Trophoblast cell (in vitro differentiated cells and primary cell): ENCODE results near the gene USP32.

ENCODE experiments used
- DNase-seq, 2 donors: peaks; one replicate each; pipeline ENCODE4 v3.0.0-alpha.2; 2016
- H2AFZ ChIP-seq: 2 replicates; pipeline ENCODE4 v1.6.1; 2013; ENCODE audit warnings: low read length, moderate library complexity, mild to moderate bottlenecking; ENCODE audit not compliant: insufficient read depth, poor library complexity
- H2AK5ac ChIP-seq: 2 replicates; pipeline ENCODE4 v1.6.1; 2013; ENCODE audit warnings: mild to moderate bottlenecking, low read length
- H2BK120ac ChIP-seq: 2 replicates; pipeline ENCODE4 v1.6.1; 2013; ENCODE audit warnings: low read length, mild to moderate bottlenecking, moderate library complexity; ENCODE audit not compliant: insufficient read depth, poor library complexity
- H2BK12ac ChIP-seq: 2 replicates; pipeline ENCODE4 v1.6.1; 2013; ENCODE audit warnings: mild to moderate bottlenecking, low read length, moderate library complexity
- H2BK5ac ChIP-seq: 2 replicates; pipeline ENCODE4 v1.6.1; 2013; ENCODE audit warnings: low read length, low read depth, moderate library complexity, mild to moderate bottlenecking; ENCODE audit not compliant: poor library complexity
- H3K14ac ChIP-seq: 2 replicates; pipeline ENCODE4 v1.6.1; 2013; ENCODE audit warnings: mild to moderate bottlenecking, low read length
- H3K18ac ChIP-seq: 2 replicates; pipeline ENCODE4 v1.6.1; 2013; ENCODE audit warnings: mild to moderate bottlenecking, low read length
- H3K23ac ChIP-seq: 2 replicates; pipeline ENCODE4 v1.6.1; 2013; ENCODE audit warnings: low read length
- H3K27ac ChIP-seq: 2 replicates; pipeline ENCODE4 v1.5.1; 2013; ENCODE audit warnings: low read depth, mild to moderate bottlenecking, inconsistent platforms, low read length, moderate library complexity
- H3K27me3 ChIP-seq: 2 replicates; pipeline ENCODE4 v1.6.1; 2013; ENCODE audit warnings: inconsistent platforms, mild to moderate bottlenecking, low read length, moderate library complexity; ENCODE audit not compliant: insufficient read depth
- H3K36me3 ChIP-seq, 2 experiments: 1 replicate in 1 of 2; 2 replicates in 1 of 2; pipeline ENCODE4 v1.6.1; 2013; ENCODE audit warnings: low read length in 2 of 2, mild to moderate bottlenecking in 2 of 2, moderate library complexity in 1 of 2; ENCODE audit not compliant: insufficient read depth in 2 of 2, control insufficient read depth in 1 of 2
- H3K4ac ChIP-seq: 2 replicates; pipeline ENCODE4 v1.6.1; 2013; ENCODE audit warnings: low read depth, mild to moderate bottlenecking, low read length, moderate library complexity
- H3K4me1 ChIP-seq, 2 experiments: 1 replicate in 1 of 2; 2 replicates in 1 of 2; pipeline ENCODE4 v1.6.1; 2013; ENCODE audit warnings: low read length in 2 of 2, mild to moderate bottlenecking in 2 of 2, moderate library complexity in 1 of 2; ENCODE audit not compliant: insufficient read depth in 2 of 2, control insufficient read depth in 1 of 2
- H3K4me2 ChIP-seq: 2 replicates; pipeline ENCODE4 v1.6.1; 2013; ENCODE audit warnings: inconsistent platforms, mild to moderate bottlenecking, low read length, moderate library complexity
- H3K4me3 ChIP-seq: 2 replicates; pipeline ENCODE4 v1.5.1; 2013; ENCODE audit warnings: mild to moderate bottlenecking, low read depth, low read length, inconsistent platforms
- H3K79me1 ChIP-seq: one replicate; pipeline ENCODE4 v1.6.1; 2013; ENCODE audit warnings: low read length
- H3K79me2 ChIP-seq: 2 replicates; pipeline ENCODE4 v1.6.1; 2013; ENCODE audit warnings: low read length, mild to moderate bottlenecking; ENCODE audit not compliant: control insufficient read depth, insufficient read depth, poor library complexity
- H3K9ac ChIP-seq: 2 replicates; pipeline ENCODE4 v1.6.1; 2013; ENCODE audit warnings: mild to moderate bottlenecking, low read length
- H3K9me3 ChIP-seq: 2 replicates; pipeline ENCODE4 v1.6.1; 2013; ENCODE audit warnings: low read depth, mild to moderate bottlenecking, control low read depth, inconsistent platforms, low read length; ENCODE audit not compliant: insufficient read depth
- H4K12ac ChIP-seq: 2 replicates; pipeline ENCODE4 v1.6.1; 2013; ENCODE audit warnings: low read depth, mild to moderate bottlenecking, low read length, moderate library complexity
- H4K8ac ChIP-seq: 2 replicates; pipeline ENCODE4 v1.6.1; 2013; ENCODE audit warnings: low read depth, mild to moderate bottlenecking, low read length, moderate library complexity
- H4K91ac ChIP-seq: one replicate; pipeline ENCODE4 v1.6.1; 2013; ENCODE audit warnings: low read depth, mild to moderate bottlenecking, low read length, moderate library complexity
- WGBS: extraction: QIAGEN DNeasy Blood & Tissue Kit; methylation state at CpG from one replicate; pipeline ENCODE4 v1.1.7; 2013; ENCODE audit warnings: missing lambda C conversion rate; ENCODE audit not compliant: insufficient read length, insufficient coverage; ENCODE audit errors: extremely low coverage; 5-methylcytosine and 5-hydroxymethylcytosine counted together

Gene USP32

GRCh38 chr17:60311936-60312335 is 80.0 kb downstream of the USP32 start:
- Histone ChIP-seq H2AFZ (no peak overlapping the region), H3K4ac (no peak overlapping the region), H2AK5ac (no peak overlapping the region), H3K18ac (no peak overlapping the region), H4K8ac (no peak overlapping the region), H2BK120ac (no peak overlapping the region), H3K27me3 (no peaks in the 10 kb centered on the region), H4K12ac (no peak overlapping the region), H4K91ac (no peak overlapping the region), H3K4me2 (no peak overlapping the region), H3K9ac (no peak overlapping the region), H3K79me1 (no peaks in the 10 kb centered on the region), H3K14ac (no peak overlapping the region), H3K4me3 (no peak overlapping the region), H3K4me1 (no peaks in the 10 kb centered on the region), H2BK5ac (no peak overlapping the region), H2BK12ac (no peak overlapping the region), H3K23ac (no peak overlapping the region), H3K27ac (no peak overlapping the region), H3K36me3 (peaks cover 0 to 2% of the 10 kb centered on the region in 2 experiments), H3K79me2 (no peaks in the 10 kb centered on the region), H3K9me3 (no peaks in the 10 kb centered on the region)
- no CpG with 5 or more reads among the region's 2 CpGs for WGBS
- DNase-seq, result no peak

DNA sequence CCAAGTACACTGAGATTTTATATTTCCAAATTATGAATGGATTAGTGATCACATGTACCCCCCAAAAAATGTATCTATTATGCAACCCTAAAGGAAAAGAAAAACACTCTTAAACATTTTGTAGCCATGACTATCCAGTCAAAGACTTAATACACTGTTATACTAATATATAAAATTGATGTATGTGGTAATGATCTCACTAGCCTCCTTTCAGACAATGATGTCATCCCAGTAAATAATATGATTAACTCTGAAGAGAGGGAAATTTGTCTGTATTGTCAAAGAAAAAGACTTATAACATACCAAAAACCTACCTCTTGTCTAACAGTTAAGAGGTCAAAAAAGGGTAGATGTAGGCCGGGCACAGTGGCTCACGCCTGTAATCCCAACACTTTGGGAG is 80.7 kb downstream of the USP32 start:
- Histone ChIP-seq H3K4me3 (no peak overlapping the region), H3K4me2 (no peak overlapping the region), H3K18ac (no peak overlapping the region), H2BK5ac (no peak overlapping the region), H2AK5ac (no peak overlapping the region), H3K9ac (no peak overlapping the region), H3K4ac (no peak overlapping the region), H3K14ac (no peak overlapping the region), H4K91ac (no peak overlapping the region), H2BK120ac (no peak overlapping the region), H3K9me3 (no peaks in the 10 kb centered on the region), H3K36me3 (peaks cover 0 to 2% of the 10 kb centered on the region in 2 experiments), H4K12ac (no peak overlapping the region), H3K27ac (no peak overlapping the region), H2AFZ (no peak overlapping the region), H3K27me3 (no peaks in the 10 kb centered on the region), H3K79me1 (no peaks in the 10 kb centered on the region), H3K4me1 (no peaks in the 10 kb centered on the region), H3K79me2 (no peaks in the 10 kb centered on the region), H4K8ac (no peak overlapping the region), H3K23ac (no peak overlapping the region), H2BK12ac (no peak overlapping the region)
- DNase-seq, result no peak
- WGBS, result no CpG with 5 or more reads among the region's 2 CpGs

GRCh38 chr17:60305141-60305540 is 86.8 kb downstream of the USP32 start:
- Histone ChIP-seq H4K8ac (no peak overlapping the region), H3K23ac (no peak overlapping the region), H3K4me2 (no peak overlapping the region), H2BK5ac (no peak overlapping the region), H3K4me1 (no peaks in the 10 kb centered on the region), H3K9ac (peak overlapping the region; percentile 15), H3K4me3 (no peak overlapping the region), H3K79me2 (no peaks in the 10 kb centered on the region), H3K9me3 (no peaks in the 10 kb centered on the region), H4K12ac (no peak overlapping the region), H3K4ac (no peak overlapping the region), H3K27ac (no peak overlapping the region), H2BK12ac (no peak overlapping the region), H3K14ac (no peak overlapping the region), H3K18ac (no peak overlapping the region), H3K36me3 (peaks cover 0 to 2% of the 10 kb centered on the region in 2 experiments), H4K91ac (no peak overlapping the region), H3K27me3 (no peaks in the 10 kb centered on the region), H3K79me1 (no peaks in the 10 kb centered on the region), H2BK120ac (no peak overlapping the region), H2AFZ (no peak overlapping the region), H2AK5ac (no peak overlapping the region)
- no CpG with 5 or more reads among the region's 4 CpGs for WGBS
- peak in 1 of 2 donors; percentile 8 for DNase-seq

DNA sequence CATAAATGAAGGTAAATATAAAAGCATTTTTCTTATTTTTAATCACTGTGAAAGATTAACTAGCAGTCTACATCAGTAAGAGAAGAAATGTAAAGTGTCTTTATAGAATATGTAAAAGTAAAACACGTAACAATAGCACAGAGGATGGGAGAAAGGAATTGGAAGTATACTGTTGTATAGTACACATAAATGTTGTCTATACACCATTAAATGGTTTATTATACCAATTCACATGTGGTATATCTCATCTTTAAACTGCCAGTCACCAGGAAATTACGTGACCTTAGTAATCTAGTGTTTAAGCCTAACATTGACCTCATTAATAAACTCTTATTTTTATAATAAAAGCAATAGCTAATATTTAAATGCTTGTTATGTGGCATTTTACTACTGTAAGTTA is 87.4 kb downstream of the USP32 start:
- H3K18ac ChIP-seq, result no peak overlapping the region
- no peak overlapping the region for H2AFZ ChIP-seq
- no peak overlapping the region for H3K27ac ChIP-seq
- H3K36me3 ChIP-seq, result peaks cover 0 to 2% of the 10 kb centered on the region in 2 experiments
- H2AK5ac ChIP-seq, result no peak overlapping the region
- no peak overlapping the region for H3K4me2 ChIP-seq
- no peak overlapping the region for H3K4ac ChIP-seq
- no peaks in the 10 kb centered on the region for H3K27me3 ChIP-seq
- no peak overlapping the region for H3K9ac ChIP-seq
- no peak overlapping the region for H2BK12ac ChIP-seq
- H4K12ac ChIP-seq, result no peak overlapping the region
- H3K79me2 ChIP-seq, result no peaks in the 10 kb centered on the region
- H3K4me1 ChIP-seq, result no peaks in the 10 kb centered on the region
- no peak overlapping the region for H2BK5ac ChIP-seq
- H3K4me3 ChIP-seq, result no peak overlapping the region
- H4K91ac ChIP-seq, result no peak overlapping the region
- H3K14ac ChIP-seq, result no peak overlapping the region
- no peak for DNase-seq
- H3K79me1 ChIP-seq, result no peaks in the 10 kb centered on the region
- H4K8ac ChIP-seq, result no peak overlapping the region
- H3K9me3 ChIP-seq, result no peaks in the 10 kb centered on the region
- WGBS, result no CpG with 5 or more reads among the region's 2 CpGs
- H2BK120ac ChIP-seq, result no peak overlapping the region
- H3K23ac ChIP-seq, result no peak overlapping the region
